CD14-positive monocyte (primary cell): ENCODE results near the gene OTOS. TPM values are rescaled to one million over a fixed set of nuclear protein-coding genes. Genes with fewer than 3 reads are reported as not detected.

Experiments
- DNase-seq, 3 donors: peaks; one replicate each; pipeline ENCODE4 v3.0.0-alpha.2; 2011 to 2022
- H2AFZ ChIP-seq: 2 replicates; pipeline ENCODE4 v1.6.0; 2012; ENCODE audit warnings: mild to moderate bottlenecking, low read depth, low read length, inconsistent platforms; ENCODE audit not compliant: insufficient read depth, poor library complexity, severe bottlenecking
- H3K27ac ChIP-seq, 2 donors: 1 replicate in 1 of 2; 2 replicates in 1 of 2; pipeline ENCODE4 v1.5.1; 2012 to 2013; ENCODE audit warnings: low read length in 2 of 2, control low read depth in 1 of 2, inconsistent platforms in 1 of 2, low read depth in 1 of 2, mild to moderate bottlenecking in 1 of 2
- H3K27me3 ChIP-seq, 2 donors: one replicate each; pipeline versions ENCODE4 v1.6.0 to v1.6.1; 2011 to 2013; ENCODE audit warnings: low read length in 2 of 2; ENCODE audit not compliant: control insufficient read depth in 2 of 2, insufficient read depth in 2 of 2
- H3K36me3 ChIP-seq, 2 donors: replicated peaks in 1 of 2; 1 replicate in 1 of 2; 2 replicates in 1 of 2; pipeline versions ENCODE4 v1.5.1 to v1.6.1; 2012 to 2013; ENCODE audit warnings: low read length in 2 of 2, control low read depth in 1 of 2, inconsistent platforms in 1 of 2, mild to moderate bottlenecking in 1 of 2; ENCODE audit not compliant: insufficient read depth in 2 of 2, control insufficient read depth in 1 of 2
- H3K4me1 ChIP-seq, 2 donors: 1 replicate in 1 of 2; 2 replicates in 1 of 2; pipeline versions ENCODE4 v1.5.1 to v1.6.1; 2012 to 2013; ENCODE audit warnings: low read length in 2 of 2, control low read depth in 1 of 2, inconsistent platforms in 1 of 2, mild to moderate bottlenecking in 1 of 2, moderate library complexity in 1 of 2; ENCODE audit not compliant: insufficient read depth in 2 of 2, control insufficient read depth in 1 of 2
- H3K4me2 ChIP-seq: replicated peaks from 2 replicates; pipeline ENCODE3; 2012; ENCODE audit warnings: low read length, moderate library complexity, mild to moderate bottlenecking; ENCODE audit not compliant: poor library complexity, severe bottlenecking; ENCODE audit errors: extremely low read depth
- H3K4me3 ChIP-seq, 3 experiments: fragments of 200-600 bp in 1 of 3; sonication (generic) in 1 of 3; replicated peaks in 1 of 3; 1 replicate in 2 of 3; 2 replicates in 1 of 3; pipeline ENCODE4 v1.5.1; 2011 to 2013; ENCODE audit warnings: low read length in 3 of 3, mild to moderate bottlenecking in 3 of 3, control low read depth in 2 of 3, low read depth in 2 of 3, inconsistent platforms in 1 of 3, moderate library complexity in 1 of 3
- H3K79me2 ChIP-seq: 2 replicates; pipeline ENCODE4 v1.6.0; 2012; ENCODE audit warnings: mild to moderate bottlenecking, control low read depth, inconsistent platforms, low read length, moderate library complexity; ENCODE audit not compliant: insufficient read depth
- H3K9ac ChIP-seq: 2 replicates; pipeline ENCODE4 v1.6.0; 2017; ENCODE audit warnings: low read length, mild to moderate bottlenecking; ENCODE audit not compliant: insufficient read depth, poor library complexity, severe bottlenecking
- H3K9me3 ChIP-seq, 2 donors: replicated peaks in 1 of 2; 1 replicate in 1 of 2; 2 replicates in 1 of 2; pipeline versions ENCODE4 v1.5.1 to v1.6.1; 2012 to 2013; ENCODE audit warnings: low read length in 2 of 2, control low read depth in 1 of 2; ENCODE audit not compliant: control insufficient read depth in 1 of 2, insufficient read depth in 1 of 2
- H4K20me1 ChIP-seq: 2 replicates; pipeline ENCODE4 v1.6.0; 2012; ENCODE audit warnings: mild to moderate bottlenecking, low read length, control low read depth, moderate library complexity; ENCODE audit not compliant: insufficient read depth
- H3K27ac Mint-ChIP-seq, 7 donors: one replicate each; pipeline ENCODE4 v1.8.0; 2020; ENCODE audit warnings: mild to moderate bottlenecking in 7 of 7, mixed read lengths in 7 of 7, moderate library complexity in 6 of 7, inconsistent platforms in 2 of 7
- H3K27me3 Mint-ChIP-seq, 3 donors: one replicate each; pipeline ENCODE4 v1.8.0; 2021 to 2022; ENCODE audit warnings: low read depth in 3 of 3, mild to moderate bottlenecking in 3 of 3, mixed read lengths in 3 of 3, moderate library complexity in 3 of 3, inconsistent platforms in 1 of 3
- H3K36me3 Mint-ChIP-seq, 2 donors: one replicate each; pipeline ENCODE4 v1.8.0; 2020; ENCODE audit warnings: mixed read lengths in 2 of 2, inconsistent platforms in 1 of 2, mild to moderate bottlenecking in 1 of 2
- H3K4me1 Mint-ChIP-seq: one replicate; pipeline ENCODE4 v1.8.0; 2020; ENCODE audit warnings: mild to moderate bottlenecking, mixed read lengths
- H3K4me3 Mint-ChIP-seq, 2 donors: one replicate each; pipeline ENCODE4 v1.8.0; 2020; ENCODE audit warnings: mild to moderate bottlenecking in 2 of 2, mixed read lengths in 2 of 2, moderate library complexity in 1 of 2
- H3K9me3 Mint-ChIP-seq, 7 donors: one replicate each; pipeline ENCODE4 v1.8.0; 2020 to 2022; ENCODE audit warnings: mixed read lengths in 7 of 7, mild to moderate bottlenecking in 6 of 7, moderate library complexity in 6 of 7, inconsistent platforms in 2 of 7
- CTCF ChIP-seq: fragments of 200-600 bp; IDR thresholded peaks from one replicate; pipeline ENCODE4 v1.8.0; 2022; ENCODE audit warnings: antibody characterized with exemption, mild to moderate bottlenecking
- WGBS: methylation state at CpG from one replicate; pipeline ENCODE4 v1.1.5; 2013; ENCODE audit warnings: missing lambda C conversion rate; ENCODE audit not compliant: insufficient coverage; 5-methylcytosine and 5-hydroxymethylcytosine counted together
- intact Hi-C, 2 donors: fragments of 100-400 bp; cut with micrococcal nuclease; formaldehyde crosslinking; loops; one replicate each; pipeline versions ENCODE4 v1.15.0 to v1.15.1; 2023
- polyA plus RNA-seq, 3 donors: library from polyadenylated mRNA; depleted of rRNA in 1 of 3; unstranded in 2 of 3; stranded (reverse) in 1 of 3; fragments of 300-500 nt in 2 of 3; fragments of >200 nt in 1 of 3; fragmentation: Illumina TruSeq in 2 of 3; gene quantifications; 1 replicate in 2 of 3; 2 replicates in 1 of 3; pipeline ENCODE4 v1.2.3, GENCODE V29; 2012 to 2021

The OTOS gene
- polyA plus RNA-seq, 3 donors = not detected

GRCh38 chr2:240147911-240148587 is 7.6 kb upstream of the OTOS start:
- intact Hi-C loops = loop anchor here in 1 of 2 donors (2.0 kb wide), 1 partner anchor 1113 kb away; no protein-coding TSS in a partner anchor
- H3K4me1 ChIP-seq = no peaks in the 10 kb centered on the region
- no peak for TF ChIP-seq CTCF
- H3K36me3 ChIP-seq = no peaks in the 10 kb centered on the region
- Mint-ChIP-seq H3K4me3 (no peak overlapping the region), H3K9me3 (peaks cover 0 to 7% (median 2%) of the 10 kb centered on the region in 7 donors), H3K27me3 (peaks cover 4 to 14% (median 7%) of the 10 kb centered on the region in 3 donors), H3K36me3 (no peaks in the 10 kb centered on the region), H3K4me1 (peaks cover 4% of the 10 kb centered on the region), H3K27ac (peak overlapping the region in 2 of 7 donors; percentile 1 to 31)
- H3K9ac ChIP-seq = no peak overlapping the region
- H3K27me3 ChIP-seq = no peaks in the 10 kb centered on the region
- no peaks in the 10 kb centered on the region for H3K9me3 ChIP-seq
- 93% methylated on average over 13 of the region's 20 CpGs for WGBS
- no peak overlapping the region for H3K4me2 ChIP-seq
- no peak overlapping the region for H3K27ac ChIP-seq
- DNase-seq = no peak
- no peaks in the 10 kb centered on the region for H3K79me2 ChIP-seq
- H3K4me3 ChIP-seq = no peak overlapping the region
- no peaks in the 10 kb centered on the region for H4K20me1 ChIP-seq
- no peak overlapping the region for H2AFZ ChIP-seq

GRCh38 chr2:240147382-240147781 is 6.9 kb upstream of the OTOS start:
- Mint-ChIP-seq H3K36me3 (no peaks in the 10 kb centered on the region), H3K27ac (peak overlapping the region in 1 of 7 donors; percentile 76), H3K4me1 (peaks cover 4% of the 10 kb centered on the region), H3K4me3 (no peak overlapping the region), H3K27me3 (peaks cover 4 to 15% (median 7%) of the 10 kb centered on the region in 3 donors), H3K9me3 (peaks cover 0 to 4% (median 1%) of the 10 kb centered on the region in 7 donors)
- no peak overlapping the region for H3K4me2 ChIP-seq
- H3K4me3 ChIP-seq = no peak overlapping the region
- no peaks in the 10 kb centered on the region for H4K20me1 ChIP-seq
- H3K4me1 ChIP-seq = no peaks in the 10 kb centered on the region
- no peaks in the 10 kb centered on the region for H3K36me3 ChIP-seq
- no peak overlapping the region for H3K27ac ChIP-seq
- 87% methylated on average over 5 of the region's 5 CpGs for WGBS
- no peak for TF ChIP-seq CTCF
- no peak overlapping the region for H2AFZ ChIP-seq
- no peak overlapping the region for H3K9ac ChIP-seq
- DNase-seq = no peak
- no peaks in the 10 kb centered on the region for H3K79me2 ChIP-seq
- no peaks in the 10 kb centered on the region for H3K27me3 ChIP-seq
- intact Hi-C loops = loop anchor here in 1 of 2 donors (2.0 kb wide), 1 partner anchor 1113 kb away; no protein-coding TSS in a partner anchor
- no peaks in the 10 kb centered on the region for H3K9me3 ChIP-seq
